GM18861 (cell line): Measurements from ENCODE around the gene KLK6.

Experiments used
- ATAC-seq: cut with Tn5 transposase; IDR thresholded peaks from one replicate; pipeline ENCODE4 v1.9.1; 2021; ENCODE audit not compliant: unreplicated experiment

KLK6 gene

GRCh38 chr19:50959731-50960500, 9.5 kb downstream of the KLK6 start:
- no peak for ATAC-seq

- ATAC-seq, result no peak
Measured at GRCh38 chr19:50957587-50957986, 11.8 kb downstream of the KLK6 start.

- ATAC-seq, result no peak
Measured at GRCh38 chr19:50952910-50953309, 16.5 kb downstream of the KLK6 start, which contains the start of gene KLK5. Gene KLK5, minus strand, starts transcription at chr19:50953038. Its CDS starts 381 bp downstream, at chr19:50952657.

GRCh38 chr19:50949861-50950260, 19.5 kb downstream of the KLK6 start:
- no peak for ATAC-seq

GRCh38 chr19:50947123-50947522, 22.3 kb downstream of the KLK6 start:
- ATAC-seq, result no peak

GRCh38 chr19:50944795-50945194, 24.6 kb downstream of the KLK6 start:
- ATAC-seq, result no peak

GRCh38 chr19:50943074-50943828, 26.1 kb downstream of the KLK6 start:
- ATAC-seq, result no peak

GRCh38 chr19:50939596-50939995, 29.8 kb downstream of the KLK6 start:
- no peak for ATAC-seq

- ATAC-seq, result no peak
Measured at GRCh38 chr19:50933640-50934039, 35.8 kb downstream of the KLK6 start.

- no peak for ATAC-seq
Measured at GRCh38 chr19:50932690-50933083, 36.7 kb downstream of the KLK6 start.

- ATAC-seq, result no peak
Measured at GRCh38 chr19:50932018-50932689, 37.2 kb downstream of the KLK6 start.

- ATAC-seq, result no peak
Measured at GRCh38 chr19:50931023-50931422, 38.4 kb downstream of the KLK6 start.

- no peak for ATAC-seq
Measured at GRCh38 chr19:50928831-50929230, 40.6 kb downstream of the KLK6 start.

GRCh38 chr19:50926144-50926543, 43.2 kb downstream of the KLK6 start:
- ATAC-seq, result no peak

GRCh38 chr19:50925734-50926133, 43.7 kb downstream of the KLK6 start:
- ATAC-seq, result no peak

GRCh38 chr19:50924586-50924985, 44.8 kb downstream of the KLK6 start:
- ATAC-seq, result no peak

GRCh38 chr19:50922317-50922853, 47.0 kb downstream of the KLK6 start:
- peak; percentile 64 for ATAC-seq

- ATAC-seq, result no peak
Measured at GRCh38 chr19:50921426-50922316, 47.7 kb downstream of the KLK6 start.

- ATAC-seq, result no peak
Measured at GRCh38 chr19:50916069-50916468, 53.3 kb downstream of the KLK6 start.
